Skin epidermis (tissue), 12 donors: ENCODE measurements around the gene SNRPD2.
"Not testable (repeated sequence)": the region's sequence is repeated elsewhere in the genome, so short reads cannot be mapped to it uniquely, and the experiment has no call there.

Source experiments
- H3K27ac ChIP-seq, 21 experiments: fragments of 200-600 bp; sonication (generic) in 11 of 21; one replicate each; pipeline ENCODE4 v1.5.0; 2020; ENCODE audit warnings: mild to moderate bottlenecking in 3 of 21, inconsistent platforms in 2 of 21, moderate library complexity in 2 of 21
- H3K4me3 ChIP-seq, 7 experiments: fragments of 200-600 bp; sonication (generic) in 2 of 7; one replicate each; pipeline ENCODE4 v1.5.0; 2020; ENCODE audit warnings: inconsistent platforms in 2 of 7, mild to moderate bottlenecking in 2 of 7, moderate library complexity in 1 of 7

Gene SNRPD2

GRCh38 chr19:45691516-45692186 is at the start of gene SNRPD2:
SNRPD2 (minus strand) TSS chr19:45691953; CDS start chr19:45691888, 65 bp downstream.
- Histone ChIP-seq H3K27ac (peak within 1 kb of the TSS; percentile 49 to 96 (median 85)), H3K4me3 (peak within 1 kb of the TSS; percentile 61 to 91 (median 69))

GRCh38 chr19:45739498-45740439 is 48.0 kb upstream of the SNRPD2 start:
- H3K27ac ChIP-seq: no peak overlapping the region

GRCh38 chr19:45733160-45733810 is 41.5 kb upstream of the SNRPD2 start, which contains the start of gene MEIOSIN:
MEIOSIN (plus strand) TSS chr19:45733439; CDS start chr19:45735377, 1,938 bp downstream.
- Histone ChIP-seq H3K4me3 (no peak within 1 kb of the TSS), H3K27ac (no peak within 1 kb of the TSS)

More at GRCh38 chr19:45739498-45740439, 48.0 kb upstream of the SNRPD2 start:
- H3K4me3 ChIP-seq: no peak overlapping the region

GRCh38 chr19:45730368-45731288 is 38.9 kb upstream of the SNRPD2 start, which contains the start of gene FBXO46:
FBXO46 (minus strand) TSS chr19:45730896; CDS start chr19:45713495, 17,401 bp downstream.
- peak within 1 kb of the TSS; percentile 57 to 91 (median 84) for H3K4me3 ChIP-seq
- H3K27ac ChIP-seq: peak within 1 kb of the TSS in 20 of 21 experiments; percentile 74 to 93 (median 88)

- Histone ChIP-seq H3K4me3 (peak overlapping the region; percentile 57 to 91 (median 84)), H3K27ac (peak overlapping the region in 20 of 21 experiments; percentile 74 to 93 (median 88))
Observed at GRCh38 chr19:45729800-45730290, 38.1 kb upstream of the SNRPD2 start.

- not testable (repeated sequence) for H3K4me3 ChIP-seq
- H3K27ac ChIP-seq: peak overlapping the region in 2 of 21 experiments; percentile 37 to 87
Observed at GRCh38 chr19:45728683-45729082, 36.9 kb upstream of the SNRPD2 start.

GRCh38 chr19:45720065-45720464 is 28.3 kb upstream of the SNRPD2 start:
- H3K27ac ChIP-seq: peak overlapping the region in 3 of 21 experiments; percentile 22 to 39 (median 34)
- H3K4me3 ChIP-seq: not testable (repeated sequence)

- peak overlapping the region; percentile 52 to 62 (median 56) for H3K4me3 ChIP-seq
- H3K27ac ChIP-seq: peak overlapping the region in 20 of 21 experiments; percentile 62 to 98 (median 92)
Observed at GRCh38 chr19:45717983-45718650, 26.4 kb upstream of the SNRPD2 start.

- Histone ChIP-seq H3K27ac (peak overlapping the region; percentile 33 to 98 (median 92)), H3K4me3 (peak overlapping the region; percentile 52 to 62 (median 56))
Observed at GRCh38 chr19:45717131-45717982, 25.6 kb upstream of the SNRPD2 start.

- peak overlapping the region; percentile 33 to 98 (median 90) for H3K27ac ChIP-seq
Observed at GRCh38 chr19:45716359-45717130, 24.8 kb upstream of the SNRPD2 start.

GRCh38 chr19:45715139-45715538 is 23.4 kb upstream of the SNRPD2 start:
- Histone ChIP-seq H3K27ac (peak overlapping the region in 1 of 21 experiments; percentile 17), H3K4me3 (no peak overlapping the region)

More at GRCh38 chr19:45716359-45717130, 24.8 kb upstream of the SNRPD2 start:
- H3K4me3 ChIP-seq: peak overlapping the region; percentile 52 to 62 (median 56)

- Histone ChIP-seq H3K27ac (no peak overlapping the region), H3K4me3 (no peak overlapping the region)
Observed at GRCh38 chr19:45713141-45713540, 21.4 kb upstream of the SNRPD2 start.

- H3K4me3 ChIP-seq: no peak overlapping the region
- no peak overlapping the region for H3K27ac ChIP-seq
Observed at GRCh38 chr19:45712699-45713067, 20.9 kb upstream of the SNRPD2 start.

- Histone ChIP-seq H3K27ac (no peak overlapping the region), H3K4me3 (no peak overlapping the region)
Observed at GRCh38 chr19:45711851-45712698, 20.3 kb upstream of the SNRPD2 start.
